NCI-H1694 treated with DMSO at 0.1 percent for 48 hours (cell line): Measurements from ENCODE around the gene WNT10A.
"Not testable (repeated sequence)": the region's sequence is repeated elsewhere in the genome, so short reads cannot be mapped to it uniquely, and the experiment has no call there.

Experiments
- DNase-seq: peaks from one replicate; lab custom pipeline; 2025; lab: John Stamatoyannopoulos, UW

Gene WNT10A

GRCh38 chr2:218931751-218932150 is 51.1 kb downstream of the WNT10A start:
- not testable (repeated sequence) for DNase-seq
